Measurements from ENCODE around the gene ADI1. TPM values are rescaled to one million over a fixed set of nuclear protein-coding genes. Genes with fewer than 3 reads are reported as not detected.

Gene ADI1
- total and polyA plus RNA-seq, 4 donors: 56.2 to 660 (median 158) TPM

DNA sequence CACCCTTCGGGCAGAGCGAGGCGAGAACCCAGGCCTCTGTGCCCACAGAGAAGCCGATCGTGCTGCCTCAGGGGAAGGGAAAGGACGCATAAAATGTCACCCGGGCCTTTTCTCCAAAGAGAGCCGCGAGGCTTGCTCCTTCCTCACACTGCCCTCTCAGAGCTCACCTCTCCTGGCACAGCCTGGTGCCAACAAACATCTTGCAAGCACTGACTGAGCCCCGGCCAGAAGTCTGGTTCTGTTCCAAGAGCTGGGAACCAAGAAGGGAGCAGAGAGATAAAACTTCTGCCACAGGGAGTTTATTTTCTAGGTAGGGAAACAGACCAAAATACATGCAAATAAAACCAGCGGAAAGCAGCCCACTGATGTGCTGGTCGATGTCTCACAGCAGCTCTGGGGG, 13.6 kb upstream of the ADI1 start:
- Histone ChIP-seq H3K4me1 (ENCODE audit: control insufficient read depth in 4 of 4, insufficient read depth in 4 of 4, low read length in 3 of 4) (peaks cover 14 to 29% (median 21%) of the 10 kb centered on the region in 4 donors), H3K9ac (ENCODE audit: low read depth in 1 of 2, low read length in 2 of 2) (no peak overlapping the region), H3K27ac (ENCODE audit: low read depth in 1 of 2, low read length in 2 of 2) (no peak overlapping the region), H3K4me3 (ENCODE audit: low read depth in 1 of 3, low read length in 3 of 3) (no peak overlapping the region), H3K27me3 (ENCODE audit: control insufficient read depth in 4 of 4, insufficient read depth in 4 of 4, low read length in 3 of 4) (no peaks in the 10 kb centered on the region), H3K36me3 (ENCODE audit: control insufficient read depth in 4 of 4, insufficient read depth in 3 of 4, low read depth in 1 of 4, low read length in 3 of 4) (no peaks in the 10 kb centered on the region), H3K9me3 (ENCODE audit: control insufficient read depth in 4 of 4, low read length in 3 of 4) (no peaks in the 10 kb centered on the region)
- 87% methylated on average over 12 of the region's 12 CpGs for WGBS
- no peak for DNase-seq (ENCODE audit: low spot score)
- TF ChIP-seq GABPA (IDR thresholded peaks at IDR 0.05 in 1 of 2, conservative IDR thresholded peaks at IDR 0.05 in 1 of 2): no peak
- TF ChIP-seq, protein P1, sequence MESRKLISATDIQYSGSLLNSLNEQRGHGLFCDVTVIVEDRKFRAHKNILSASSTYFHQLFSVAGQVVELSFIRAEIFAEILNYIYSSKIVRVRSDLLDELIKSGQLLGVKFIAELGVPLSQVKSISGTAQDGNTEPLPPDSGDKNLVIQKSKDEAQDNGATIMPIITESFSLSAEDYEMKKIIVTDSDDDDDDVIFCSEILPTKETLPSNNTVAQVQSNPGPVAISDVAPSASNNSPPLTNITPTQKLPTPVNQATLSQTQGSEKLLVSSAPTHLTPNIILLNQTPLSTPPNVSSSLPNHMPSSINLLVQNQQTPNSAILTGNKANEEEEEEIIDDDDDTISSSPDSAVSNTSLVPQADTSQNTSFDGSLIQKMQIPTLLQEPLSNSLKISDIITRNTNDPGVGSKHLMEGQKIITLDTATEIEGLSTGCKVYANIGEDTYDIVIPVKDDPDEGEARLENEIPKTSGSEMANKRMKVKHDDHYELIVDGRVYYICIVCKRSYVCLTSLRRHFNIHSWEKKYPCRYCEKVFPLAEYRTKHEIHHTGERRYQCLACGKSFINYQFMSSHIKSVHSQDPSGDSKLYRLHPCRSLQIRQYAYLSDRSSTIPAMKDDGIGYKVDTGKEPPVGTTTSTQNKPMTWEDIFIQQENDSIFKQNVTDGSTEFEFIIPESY (IDR thresholded peaks at IDR 0.05): no peak

DNA sequence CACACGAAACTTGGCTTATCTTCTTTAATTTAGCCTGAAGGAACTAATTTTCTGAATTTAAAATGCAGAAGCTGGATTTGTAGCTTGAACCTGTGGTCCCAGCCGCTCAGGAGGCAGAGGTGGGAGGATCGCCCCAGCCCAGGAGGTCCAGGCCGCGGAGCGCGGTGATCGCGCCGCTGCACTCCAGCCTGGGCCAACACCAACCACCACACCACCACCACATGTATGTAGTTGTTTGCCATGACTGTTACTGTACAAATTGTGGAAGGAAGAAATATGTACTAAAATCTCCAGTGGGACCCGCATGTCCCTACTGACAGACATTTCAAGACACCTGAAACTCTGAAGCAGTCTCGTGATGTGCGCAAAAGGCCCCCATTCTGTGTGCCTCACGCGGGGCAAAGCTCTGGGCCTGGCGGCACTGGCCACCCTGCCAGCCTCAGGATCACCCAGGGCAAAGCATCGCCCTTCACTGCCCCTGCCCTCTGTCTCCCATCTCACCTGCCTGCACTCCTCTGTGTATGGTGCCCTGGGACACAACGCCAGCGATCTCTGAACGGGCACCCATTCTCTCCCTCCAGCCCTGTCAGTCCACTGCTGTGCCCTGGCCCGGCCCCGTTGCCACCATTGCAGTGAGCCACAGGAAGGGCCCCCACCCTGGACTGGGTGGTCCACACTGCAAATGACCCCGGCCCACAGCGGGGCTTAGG, 10.1 kb upstream of the ADI1 start:
- Histone ChIP-seq H3K4me1 (ENCODE audit: control insufficient read depth in 4 of 4, insufficient read depth in 4 of 4, low read length in 3 of 4) (peaks cover 6 to 16% (median 11%) of the 10 kb centered on the region in 4 donors), H3K27me3 (ENCODE audit: control insufficient read depth in 4 of 4, insufficient read depth in 4 of 4, low read length in 3 of 4) (no peaks in the 10 kb centered on the region), H3K27ac (ENCODE audit: low read depth in 1 of 2, low read length in 2 of 2) (no peak overlapping the region), H3K9ac (ENCODE audit: low read depth in 1 of 2, low read length in 2 of 2) (no peak overlapping the region), H3K4me3 (ENCODE audit: low read depth in 1 of 3, low read length in 3 of 3) (no peak overlapping the region), H3K36me3 (ENCODE audit: control insufficient read depth in 4 of 4, insufficient read depth in 3 of 4, low read depth in 1 of 4, low read length in 3 of 4) (no peaks in the 10 kb centered on the region), H3K9me3 (ENCODE audit: control insufficient read depth in 4 of 4, low read length in 3 of 4) (no peaks in the 10 kb centered on the region)
- TF ChIP-seq GABPA (IDR thresholded peaks at IDR 0.05 in 1 of 2, conservative IDR thresholded peaks at IDR 0.05 in 1 of 2) (no peak), FOXA2 (IDR thresholded peaks at IDR 0.05) (no peak), RAD21 (IDR thresholded peaks at IDR 0.05) (no peak), SP1 (IDR thresholded peaks at IDR 0.05) (no peak), JUND (IDR thresholded peaks at IDR 0.05) (no peak), TAF1 (conservative IDR thresholded peaks at IDR 0.05) (no peak), NR2F2 (IDR thresholded peaks at IDR 0.05) (no peak), RXRA (IDR thresholded peaks at IDR 0.05) (no peak), EGR1 (IDR thresholded peaks at IDR 0.05; ENCODE audit: low read depth in 2 of 2) (no peak), HNF4A (conservative IDR thresholded peaks at IDR 0.05) (no peak), YY1 (IDR thresholded peaks at IDR 0.05) (no peak), HNF4G (IDR thresholded peaks at IDR 0.05) (no peak), FOXA1 (IDR thresholded peaks at IDR 0.05) (no peak)
- TF ChIP-seq, protein P1 (IDR thresholded peaks at IDR 0.05): no peak
- TF ChIP-seq, protein P2, sequence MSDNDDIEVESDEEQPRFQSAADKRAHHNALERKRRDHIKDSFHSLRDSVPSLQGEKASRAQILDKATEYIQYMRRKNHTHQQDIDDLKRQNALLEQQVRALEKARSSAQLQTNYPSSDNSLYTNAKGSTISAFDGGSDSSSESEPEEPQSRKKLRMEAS (IDR thresholded peaks at IDR 0.05): no peak
- TF ChIP-seq, protein P3, sequence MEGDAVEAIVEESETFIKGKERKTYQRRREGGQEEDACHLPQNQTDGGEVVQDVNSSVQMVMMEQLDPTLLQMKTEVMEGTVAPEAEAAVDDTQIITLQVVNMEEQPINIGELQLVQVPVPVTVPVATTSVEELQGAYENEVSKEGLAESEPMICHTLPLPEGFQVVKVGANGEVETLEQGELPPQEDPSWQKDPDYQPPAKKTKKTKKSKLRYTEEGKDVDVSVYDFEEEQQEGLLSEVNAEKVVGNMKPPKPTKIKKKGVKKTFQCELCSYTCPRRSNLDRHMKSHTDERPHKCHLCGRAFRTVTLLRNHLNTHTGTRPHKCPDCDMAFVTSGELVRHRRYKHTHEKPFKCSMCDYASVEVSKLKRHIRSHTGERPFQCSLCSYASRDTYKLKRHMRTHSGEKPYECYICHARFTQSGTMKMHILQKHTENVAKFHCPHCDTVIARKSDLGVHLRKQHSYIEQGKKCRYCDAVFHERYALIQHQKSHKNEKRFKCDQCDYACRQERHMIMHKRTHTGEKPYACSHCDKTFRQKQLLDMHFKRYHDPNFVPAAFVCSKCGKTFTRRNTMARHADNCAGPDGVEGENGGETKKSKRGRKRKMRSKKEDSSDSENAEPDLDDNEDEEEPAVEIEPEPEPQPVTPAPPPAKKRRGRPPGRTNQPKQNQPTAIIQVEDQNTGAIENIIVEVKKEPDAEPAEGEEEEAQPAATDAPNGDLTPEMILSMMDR (IDR thresholded peaks at IDR 0.05; ENCODE audit: low read depth, low read length, missing input control): no peak
- TF ChIP-seq, protein P4, sequence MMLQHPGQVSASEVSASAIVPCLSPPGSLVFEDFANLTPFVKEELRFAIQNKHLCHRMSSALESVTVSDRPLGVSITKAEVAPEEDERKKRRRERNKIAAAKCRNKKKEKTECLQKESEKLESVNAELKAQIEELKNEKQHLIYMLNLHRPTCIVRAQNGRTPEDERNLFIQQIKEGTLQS (IDR thresholded peaks at IDR 0.05): no peak
- TF ChIP-seq, protein P5, sequence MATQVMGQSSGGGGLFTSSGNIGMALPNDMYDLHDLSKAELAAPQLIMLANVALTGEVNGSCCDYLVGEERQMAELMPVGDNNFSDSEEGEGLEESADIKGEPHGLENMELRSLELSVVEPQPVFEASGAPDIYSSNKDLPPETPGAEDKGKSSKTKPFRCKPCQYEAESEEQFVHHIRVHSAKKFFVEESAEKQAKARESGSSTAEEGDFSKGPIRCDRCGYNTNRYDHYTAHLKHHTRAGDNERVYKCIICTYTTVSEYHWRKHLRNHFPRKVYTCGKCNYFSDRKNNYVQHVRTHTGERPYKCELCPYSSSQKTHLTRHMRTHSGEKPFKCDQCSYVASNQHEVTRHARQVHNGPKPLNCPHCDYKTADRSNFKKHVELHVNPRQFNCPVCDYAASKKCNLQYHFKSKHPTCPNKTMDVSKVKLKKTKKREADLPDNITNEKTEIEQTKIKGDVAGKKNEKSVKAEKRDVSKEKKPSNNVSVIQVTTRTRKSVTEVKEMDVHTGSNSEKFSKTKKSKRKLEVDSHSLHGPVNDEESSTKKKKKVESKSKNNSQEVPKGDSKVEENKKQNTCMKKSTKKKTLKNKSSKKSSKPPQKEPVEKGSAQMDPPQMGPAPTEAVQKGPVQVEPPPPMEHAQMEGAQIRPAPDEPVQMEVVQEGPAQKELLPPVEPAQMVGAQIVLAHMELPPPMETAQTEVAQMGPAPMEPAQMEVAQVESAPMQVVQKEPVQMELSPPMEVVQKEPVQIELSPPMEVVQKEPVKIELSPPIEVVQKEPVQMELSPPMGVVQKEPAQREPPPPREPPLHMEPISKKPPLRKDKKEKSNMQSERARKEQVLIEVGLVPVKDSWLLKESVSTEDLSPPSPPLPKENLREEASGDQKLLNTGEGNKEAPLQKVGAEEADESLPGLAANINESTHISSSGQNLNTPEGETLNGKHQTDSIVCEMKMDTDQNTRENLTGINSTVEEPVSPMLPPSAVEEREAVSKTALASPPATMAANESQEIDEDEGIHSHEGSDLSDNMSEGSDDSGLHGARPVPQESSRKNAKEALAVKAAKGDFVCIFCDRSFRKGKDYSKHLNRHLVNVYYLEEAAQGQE (IDR thresholded peaks at IDR 0.05): no peak
- no peak for DNase-seq (ENCODE audit: low spot score)
- WGBS: 97% methylated on average over 24 of the region's 24 CpGs
